CD1c-positive myeloid dendritic cell (primary cell): Measurements from ENCODE around the gene ZC3HAV1.
"Not testable (repeated sequence)": the region's sequence is repeated elsewhere in the genome, so short reads cannot be mapped to it uniquely, and the experiment has no call there.

Experiments used
- DNase-seq: peaks from one replicate; pipeline ENCODE4 v3.0.0-alpha.2; 2016; ENCODE audit errors: extremely low spot score

The ZC3HAV1 gene

DNA sequence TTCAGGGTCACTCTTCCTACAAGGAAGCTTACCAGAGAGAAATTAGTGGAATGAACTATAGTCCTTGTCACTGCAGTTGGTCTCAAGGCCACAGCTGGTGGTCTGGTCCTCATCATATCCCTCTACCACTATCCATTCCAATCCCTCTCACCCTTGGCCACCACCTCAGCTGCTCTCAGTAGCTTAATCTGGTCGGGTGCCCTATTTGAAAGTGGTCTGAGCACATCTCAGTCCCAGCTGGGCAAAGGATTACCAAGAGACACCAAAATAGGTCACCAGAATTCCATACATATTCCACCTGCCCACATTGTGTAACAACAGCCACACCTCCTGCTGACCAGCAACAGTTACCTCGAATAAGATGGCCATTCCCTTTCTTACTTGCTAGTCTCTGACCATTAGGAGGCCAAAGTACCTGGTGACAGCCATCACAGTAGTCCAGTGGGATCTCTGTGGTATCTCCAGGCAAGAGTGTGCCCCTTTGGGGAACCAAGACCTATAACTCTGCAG is 3.3 kb upstream of the ZC3HAV1 start:
- DNase-seq: no peak

DNA sequence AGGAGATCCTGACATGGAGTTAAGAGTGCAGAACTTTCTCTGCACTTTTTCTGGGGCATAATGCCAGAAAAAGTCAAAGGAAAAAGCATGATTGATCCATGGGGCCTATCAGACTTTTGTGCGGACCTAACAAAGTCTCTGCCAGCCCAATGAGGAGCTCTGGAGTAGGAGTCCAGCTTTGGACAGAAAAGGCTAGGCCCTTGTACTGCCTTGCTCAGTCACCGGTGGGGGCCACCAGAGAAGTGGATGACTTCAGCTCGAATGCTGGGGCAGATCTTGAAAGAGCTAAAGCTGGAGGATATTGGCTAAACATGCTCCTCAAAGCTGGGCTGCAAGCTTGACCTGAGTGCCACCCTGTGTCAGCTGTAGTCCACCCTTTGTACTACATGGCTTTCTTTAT is 2.8 kb upstream of the ZC3HAV1 start:
- DNase-seq: no peak

GRCh38 chr7:139111811-139112301 is 2.3 kb upstream of the ZC3HAV1 start:
- no peak for DNase-seq

DNA sequence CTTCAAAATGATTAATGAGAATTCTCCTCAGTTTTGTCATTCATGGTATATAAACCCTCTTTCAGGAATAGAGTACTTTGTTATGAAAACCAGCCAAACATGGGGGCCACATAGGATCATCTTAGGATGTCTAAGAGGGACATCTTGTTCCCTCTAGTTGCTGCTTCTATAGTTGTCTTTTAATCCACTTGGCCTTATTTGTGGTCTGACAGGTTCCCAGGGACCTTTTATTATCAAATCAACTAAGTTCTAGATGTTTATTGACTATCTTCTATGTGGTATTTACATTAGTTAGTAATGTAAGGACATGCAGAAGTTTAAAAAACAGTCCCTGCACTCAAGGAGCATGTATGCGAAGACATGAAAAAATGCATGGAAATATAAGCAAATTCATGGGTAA is 1.6 kb upstream of the ZC3HAV1 start:
- DNase-seq: no peak

- DNase-seq: no peak
Measured at GRCh38 chr7:139109983-139110411, 477 bp upstream of the ZC3HAV1 start.

- no peak for DNase-seq
Measured at GRCh38 chr7:139108266-139109187, 993 bp downstream of the ZC3HAV1 start.

- DNase-seq: peak; percentile 19
Measured at GRCh38 chr7:139106959-139107358, 2.6 kb downstream of the ZC3HAV1 start.

- DNase-seq: not testable (repeated sequence)
Measured at GRCh38 chr7:139106227-139106626, 3.3 kb downstream of the ZC3HAV1 start.

DNA sequence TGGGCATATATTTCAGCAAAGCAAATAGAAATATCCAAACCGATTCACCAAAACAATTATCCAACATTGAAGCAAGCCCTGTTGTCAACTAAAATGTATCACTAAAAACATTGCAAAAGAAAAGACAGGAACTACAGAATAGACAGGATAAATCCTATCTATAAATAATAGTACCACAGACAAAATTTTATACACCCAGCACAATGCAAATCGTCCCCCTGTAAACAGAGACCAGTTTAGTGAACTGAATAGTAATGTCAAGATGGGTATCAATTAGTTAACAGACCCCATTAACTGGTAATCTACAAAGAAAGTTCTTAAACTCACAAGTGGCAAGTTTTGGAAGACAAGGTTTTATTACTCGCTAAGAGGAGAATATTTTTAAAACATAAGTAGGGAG is 4.0 kb downstream of the ZC3HAV1 start:
- DNase-seq: no peak

DNA sequence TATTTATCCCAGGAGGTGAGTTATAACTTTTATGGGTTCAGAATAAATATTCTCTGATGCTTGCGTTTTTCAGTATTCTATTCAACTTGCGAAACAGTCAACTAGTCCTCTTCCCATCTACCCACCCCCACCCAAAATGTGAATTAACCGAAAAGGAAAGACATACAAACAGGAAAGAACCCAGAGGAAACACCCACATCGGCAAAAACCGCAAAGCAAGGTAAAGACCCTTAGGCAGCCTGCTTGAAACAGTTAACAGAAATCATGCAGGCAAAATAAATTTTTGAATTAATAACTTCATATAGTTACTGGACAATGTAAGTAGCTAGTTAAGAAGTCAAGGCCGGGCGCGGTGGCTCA is 5.4 kb downstream of the ZC3HAV1 start:
- peak; percentile 38 for DNase-seq

DNA sequence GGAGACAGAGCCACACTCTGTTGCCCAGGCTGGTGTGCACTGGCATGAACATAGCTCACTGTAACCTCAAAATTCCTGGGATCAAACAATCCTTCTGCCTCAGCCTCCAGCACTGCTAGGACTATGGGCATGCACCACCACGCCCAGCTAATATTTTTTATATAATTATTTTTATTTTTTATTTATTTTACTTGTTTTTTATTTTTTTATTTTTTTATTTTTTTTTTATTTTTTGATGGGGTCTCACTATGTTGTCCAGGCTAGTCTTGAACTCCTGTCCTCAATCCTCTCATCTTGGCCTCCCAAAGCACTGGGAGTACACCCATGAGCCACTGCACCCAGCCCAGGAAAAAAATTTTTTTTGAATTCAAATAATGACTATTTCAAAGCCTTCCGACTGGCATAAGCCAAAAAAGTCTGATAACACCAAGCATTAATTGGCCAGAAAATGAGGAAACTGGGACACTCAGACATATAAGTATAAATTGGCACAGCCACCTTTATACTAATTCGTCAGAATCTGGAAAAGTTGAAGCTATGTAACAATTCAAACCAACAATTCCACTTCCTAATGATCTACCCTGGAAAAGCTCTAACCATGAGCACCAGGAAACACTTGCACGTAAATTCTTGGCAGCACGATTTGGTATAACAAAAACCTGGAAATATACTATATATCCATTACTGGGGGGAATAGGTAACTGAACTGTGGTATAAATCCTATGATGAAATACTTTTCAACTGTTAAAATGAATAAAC is 6.3 kb downstream of the ZC3HAV1 start:
- DNase-seq: peak; percentile 42

GRCh38 chr7:139101637-139102158 is 7.8 kb downstream of the ZC3HAV1 start:
- DNase-seq: not testable (repeated sequence)

DNA sequence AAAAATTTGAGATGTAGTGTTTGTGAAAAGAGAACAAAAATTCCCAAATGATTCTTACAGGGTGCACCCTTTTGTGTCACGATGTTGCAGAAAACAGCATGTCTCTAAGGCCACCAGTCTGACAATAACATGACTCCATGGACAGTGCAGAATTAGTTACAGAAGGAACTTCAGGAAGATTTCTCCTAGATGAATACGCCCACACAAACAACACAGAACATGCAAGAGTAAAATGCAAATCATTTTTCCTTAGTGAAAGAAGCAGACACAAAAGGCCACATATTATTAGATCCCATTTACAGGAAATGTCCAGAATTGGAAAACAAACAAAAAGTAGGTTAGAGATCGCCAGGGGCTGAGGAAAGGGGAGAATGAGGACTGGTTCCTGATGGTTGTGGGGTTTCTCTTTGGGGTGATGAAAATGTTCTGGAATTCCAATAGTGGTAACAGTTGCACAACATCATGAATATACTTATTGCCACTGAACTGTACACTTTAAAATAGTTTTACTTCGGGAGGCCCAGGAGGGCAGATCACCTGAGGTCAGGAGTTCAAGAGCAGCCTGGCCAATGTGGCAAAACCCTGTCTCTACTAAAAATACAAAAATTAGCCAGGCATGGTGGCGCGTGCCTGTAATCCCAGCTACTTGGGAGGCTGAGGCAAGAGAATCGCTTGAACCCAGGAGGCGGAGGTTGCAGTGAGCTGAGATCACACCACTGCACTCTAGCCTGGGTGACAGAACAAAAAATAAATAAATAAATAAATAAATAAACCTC is 10.2 kb downstream of the ZC3HAV1 start:
- peak; percentile 41 for DNase-seq

DNA sequence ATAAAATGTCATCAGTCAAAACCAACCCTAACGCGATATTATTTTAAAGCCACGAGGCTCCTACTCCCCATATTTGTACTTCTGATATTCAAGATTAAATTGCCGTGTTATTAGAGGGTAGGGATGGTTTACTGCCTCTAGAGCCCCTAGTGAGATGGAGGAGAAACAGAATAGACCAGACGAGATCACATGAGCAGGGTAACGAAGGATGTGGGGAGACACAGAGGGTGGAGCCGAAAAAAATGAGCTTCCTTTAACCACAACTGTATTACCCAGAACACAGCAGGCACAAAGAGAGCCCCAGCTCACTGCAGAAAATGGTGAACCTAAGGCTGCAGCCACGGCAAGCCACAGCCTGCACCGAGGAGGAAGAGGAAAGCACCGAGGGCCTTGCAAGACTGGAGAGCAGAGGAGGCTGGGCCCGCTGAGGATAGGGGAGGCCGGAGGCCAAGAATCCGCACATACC is 14.3 kb downstream of the ZC3HAV1 start:
- DNase-seq: peak; percentile 73

- no peak for DNase-seq
Measured at GRCh38 chr7:139094596-139094995, 14.9 kb downstream of the ZC3HAV1 start.

DNA sequence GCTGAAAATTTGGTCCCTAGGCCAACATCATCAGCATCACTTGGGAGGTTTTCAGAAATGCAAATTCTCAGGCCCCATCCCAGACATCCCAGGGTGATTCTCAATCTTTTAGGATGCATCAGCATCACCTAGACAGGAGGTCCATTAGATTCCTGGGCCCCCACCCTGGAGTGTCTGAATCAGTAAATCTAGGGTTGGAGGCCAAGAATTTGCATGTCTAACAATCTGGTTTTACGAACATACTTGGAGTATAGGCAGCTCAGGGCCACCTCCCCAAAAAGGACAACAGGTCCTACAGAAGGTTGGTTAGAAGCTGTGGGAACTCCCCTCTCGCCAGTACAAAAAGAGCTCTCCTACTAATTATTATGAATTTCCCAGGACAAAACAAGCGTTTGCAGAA is 15.5 kb downstream of the ZC3HAV1 start:
- no peak for DNase-seq

DNA sequence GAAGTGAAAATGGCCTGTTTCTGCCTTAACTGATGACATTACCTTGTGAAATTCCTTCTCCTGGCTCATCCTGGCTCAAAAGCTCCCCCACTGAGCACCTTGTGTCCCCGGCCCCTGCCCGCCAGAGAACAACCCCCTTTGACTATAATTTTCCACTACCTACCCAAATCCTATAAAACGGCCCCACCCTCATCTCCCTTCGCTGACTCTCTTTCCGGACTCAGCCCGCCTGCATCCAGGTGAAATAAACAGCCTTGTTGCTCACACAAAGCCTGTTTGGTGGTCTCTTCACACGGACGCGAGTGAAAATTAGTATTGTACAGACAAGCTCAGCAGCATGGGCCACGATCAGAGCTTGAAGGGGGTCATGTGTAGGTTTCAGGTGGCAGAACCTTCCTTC is 16.0 kb downstream of the ZC3HAV1 start:
- DNase-seq: not testable (repeated sequence)

DNA sequence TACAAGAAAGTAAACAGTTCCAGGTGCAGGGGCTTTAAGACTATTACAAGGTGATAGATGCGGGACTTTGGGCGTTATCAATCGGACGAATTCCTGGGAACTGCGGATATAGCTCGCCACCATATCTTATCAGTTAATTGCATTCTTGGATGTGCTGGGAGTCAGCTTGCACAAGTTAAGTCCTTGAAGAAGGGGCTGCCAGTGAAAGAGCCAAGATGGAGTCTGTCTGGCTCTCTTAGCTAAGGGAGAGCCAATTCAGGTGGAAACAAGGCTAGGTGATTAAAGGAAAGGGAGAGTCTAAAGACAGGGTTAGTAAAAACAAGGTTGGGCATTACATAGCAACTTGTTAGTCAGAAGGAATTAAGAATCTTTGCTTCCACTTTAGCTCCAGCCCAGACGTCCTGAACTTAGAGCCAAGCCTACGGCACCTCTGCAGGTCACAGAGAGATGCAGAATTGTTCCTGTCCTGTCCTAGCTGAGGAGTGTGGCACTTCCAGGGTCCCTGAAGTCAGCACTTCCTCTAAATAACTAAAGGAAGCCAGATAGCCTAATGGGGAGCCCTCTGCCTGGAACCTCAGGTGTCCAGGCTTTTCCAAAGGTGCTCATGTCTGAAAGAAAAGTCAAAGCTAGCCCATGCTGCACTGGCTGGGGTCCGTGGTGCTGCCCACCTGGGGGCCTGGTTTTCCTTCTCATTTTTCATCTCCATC is 17.3 kb downstream of the ZC3HAV1 start:
- DNase-seq: no peak

- DNase-seq: no peak
Measured at GRCh38 chr7:139091677-139091996, 17.9 kb downstream of the ZC3HAV1 start.

DNA sequence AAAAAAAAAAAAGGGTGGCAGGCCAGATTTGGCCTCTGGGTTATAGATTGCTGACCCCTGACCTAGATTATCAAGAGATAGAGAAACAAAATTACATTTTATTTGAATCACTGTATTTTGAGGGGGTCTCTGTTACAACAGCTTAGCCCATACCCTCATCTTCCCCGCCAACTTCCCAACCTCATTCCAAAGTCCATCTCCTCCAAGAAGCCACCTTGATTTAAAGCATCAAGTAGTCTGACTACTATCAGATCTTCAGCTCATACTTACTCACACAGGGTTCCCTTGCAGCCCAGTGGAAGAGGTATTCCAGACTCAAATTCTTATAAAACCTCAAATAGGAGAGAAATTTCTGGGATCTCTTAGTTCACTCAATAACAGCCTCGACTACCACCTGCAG is 20.4 kb downstream of the ZC3HAV1 start:
- DNase-seq: no peak

DNA sequence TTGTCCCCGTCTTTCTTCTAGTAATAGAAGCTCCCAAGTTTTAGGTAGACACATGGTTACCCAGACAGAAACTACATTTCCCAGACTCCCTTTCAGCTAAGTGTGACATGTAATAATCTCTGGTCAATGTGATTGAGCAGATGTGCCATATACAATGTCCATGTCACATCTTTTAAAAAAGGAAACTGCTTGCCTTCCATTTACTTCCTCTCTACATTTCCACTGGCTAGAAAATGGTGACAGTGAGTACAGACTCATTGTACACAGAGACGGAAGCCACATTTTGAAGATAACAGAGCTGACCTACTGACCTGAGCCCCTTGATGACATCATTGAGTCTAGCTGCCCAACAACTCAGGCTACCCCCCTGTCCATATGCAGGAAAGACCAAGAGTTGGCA is 21.3 kb downstream of the ZC3HAV1 start:
- no peak for DNase-seq
